Calu3 (cell line): ENCODE results near the gene CSNK2A3. TPM values are rescaled to one million over a fixed set of nuclear protein-coding genes. Genes with fewer than 3 reads are reported as not detected.

ENCODE experiments used
- BruUV-seq: library from RNA; stranded (reverse); fragments of 400-500 nt; replicated peaks from 2 replicates; lab custom pipeline; 2021; lab: Mats Ljungman, UMichigan
- CTCF ChIA-PET: fragments of 300-600 bp; sonication (Branson Sonifier 250); formaldehyde crosslinking; loops from one replicate; lab custom pipeline; 2022; ENCODE audit warnings: antibody characterized with exemption; lab: Charles Lee
- DNase-seq: peaks from one replicate; pipeline ENCODE4 v3.0.0; 2022
- H3K27ac Mint-ChIP-seq: one replicate; pipeline ENCODE4 v1.8.0; 2022; ENCODE audit warnings: mixed read lengths; ENCODE audit not compliant: unreplicated experiment
- H3K27me3 Mint-ChIP-seq: one replicate; pipeline ENCODE4 v1.8.0; 2022; ENCODE audit warnings: mixed read lengths; ENCODE audit not compliant: unreplicated experiment
- H3K36me3 Mint-ChIP-seq: one replicate; pipeline ENCODE4 v1.8.0; 2022; ENCODE audit warnings: mild to moderate bottlenecking, moderate library complexity, mixed read lengths; ENCODE audit not compliant: insufficient read depth, unreplicated experiment
- H3K4me1 Mint-ChIP-seq: one replicate; pipeline ENCODE4 v1.8.0; 2022; ENCODE audit warnings: mild to moderate bottlenecking, low read depth, mixed read lengths; ENCODE audit not compliant: unreplicated experiment
- H3K4me3 Mint-ChIP-seq: one replicate; pipeline ENCODE4 v1.8.0; 2022; ENCODE audit warnings: mild to moderate bottlenecking, low read depth, moderate library complexity, mixed read lengths; ENCODE audit not compliant: unreplicated experiment
- H3K9me3 Mint-ChIP-seq: one replicate; pipeline ENCODE4 v1.8.0; 2022; ENCODE audit warnings: low read depth, mixed read lengths; ENCODE audit not compliant: unreplicated experiment
- intact Hi-C: fragments of 100-400 bp; cut with micrococcal nuclease; formaldehyde crosslinking; loops from one replicate; pipeline ENCODE4 v1.10.0; 2022; ENCODE audit not compliant: unreplicated experiment
- total RNA-seq: library from RNA; stranded (reverse); gene quantifications from 2 replicates; pipeline ENCODE4 v1.2.3, GENCODE V29; 2022
- TF ChIP-seq, protein P1 (sequence below): fragments of 200-600 bp; IDR thresholded peaks from one replicate; pipeline ENCODE4 v1.8.0; 2022; ENCODE audit warnings: antibody characterized with exemption; ENCODE audit not compliant: unreplicated experiment

The CSNK2A3 gene
- total RNA-seq, 1 experiment from 2014 or later, result 1.1 TPM

DNA sequence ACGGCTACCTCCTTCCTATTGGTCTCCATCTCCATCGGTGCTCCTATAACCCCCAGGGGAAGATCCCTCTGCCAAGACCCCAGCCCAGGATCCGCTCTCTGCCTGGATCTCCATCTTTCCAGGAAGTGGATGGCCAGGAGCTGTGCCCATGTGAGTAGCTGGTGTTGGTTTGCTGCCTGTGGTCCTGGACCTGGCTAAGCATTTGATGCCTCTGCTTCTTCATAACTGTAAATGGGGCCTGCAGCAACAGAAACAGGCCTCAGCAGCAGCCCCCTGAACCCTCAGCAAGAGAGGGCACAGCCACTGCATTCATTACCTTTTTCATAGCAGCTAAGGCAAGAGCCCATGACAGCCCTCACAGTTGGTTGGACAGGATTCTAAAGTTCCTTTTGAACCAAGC lies 26.6 kb upstream of the CSNK2A3 start:
- TF ChIP-seq, protein P1, sequence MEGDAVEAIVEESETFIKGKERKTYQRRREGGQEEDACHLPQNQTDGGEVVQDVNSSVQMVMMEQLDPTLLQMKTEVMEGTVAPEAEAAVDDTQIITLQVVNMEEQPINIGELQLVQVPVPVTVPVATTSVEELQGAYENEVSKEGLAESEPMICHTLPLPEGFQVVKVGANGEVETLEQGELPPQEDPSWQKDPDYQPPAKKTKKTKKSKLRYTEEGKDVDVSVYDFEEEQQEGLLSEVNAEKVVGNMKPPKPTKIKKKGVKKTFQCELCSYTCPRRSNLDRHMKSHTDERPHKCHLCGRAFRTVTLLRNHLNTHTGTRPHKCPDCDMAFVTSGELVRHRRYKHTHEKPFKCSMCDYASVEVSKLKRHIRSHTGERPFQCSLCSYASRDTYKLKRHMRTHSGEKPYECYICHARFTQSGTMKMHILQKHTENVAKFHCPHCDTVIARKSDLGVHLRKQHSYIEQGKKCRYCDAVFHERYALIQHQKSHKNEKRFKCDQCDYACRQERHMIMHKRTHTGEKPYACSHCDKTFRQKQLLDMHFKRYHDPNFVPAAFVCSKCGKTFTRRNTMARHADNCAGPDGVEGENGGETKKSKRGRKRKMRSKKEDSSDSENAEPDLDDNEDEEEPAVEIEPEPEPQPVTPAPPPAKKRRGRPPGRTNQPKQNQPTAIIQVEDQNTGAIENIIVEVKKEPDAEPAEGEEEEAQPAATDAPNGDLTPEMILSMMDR, result no peak
- no TSS peak for BruUV-seq
- no peaks in the 10 kb centered on the region for H3K9me3 Mint-ChIP-seq
- no peak for DNase-seq
- CTCF ChIA-PET, result no interaction called here
- peaks cover 7% of the 10 kb centered on the region for H3K4me1 Mint-ChIP-seq
- no peaks in the 10 kb centered on the region for H3K36me3 Mint-ChIP-seq
- H3K27ac Mint-ChIP-seq, result no peak overlapping the region
- no peak overlapping the region for H3K4me3 Mint-ChIP-seq
- intact Hi-C loops, result no loop called here
- H3K27me3 Mint-ChIP-seq, result no peaks in the 10 kb centered on the region

DNA sequence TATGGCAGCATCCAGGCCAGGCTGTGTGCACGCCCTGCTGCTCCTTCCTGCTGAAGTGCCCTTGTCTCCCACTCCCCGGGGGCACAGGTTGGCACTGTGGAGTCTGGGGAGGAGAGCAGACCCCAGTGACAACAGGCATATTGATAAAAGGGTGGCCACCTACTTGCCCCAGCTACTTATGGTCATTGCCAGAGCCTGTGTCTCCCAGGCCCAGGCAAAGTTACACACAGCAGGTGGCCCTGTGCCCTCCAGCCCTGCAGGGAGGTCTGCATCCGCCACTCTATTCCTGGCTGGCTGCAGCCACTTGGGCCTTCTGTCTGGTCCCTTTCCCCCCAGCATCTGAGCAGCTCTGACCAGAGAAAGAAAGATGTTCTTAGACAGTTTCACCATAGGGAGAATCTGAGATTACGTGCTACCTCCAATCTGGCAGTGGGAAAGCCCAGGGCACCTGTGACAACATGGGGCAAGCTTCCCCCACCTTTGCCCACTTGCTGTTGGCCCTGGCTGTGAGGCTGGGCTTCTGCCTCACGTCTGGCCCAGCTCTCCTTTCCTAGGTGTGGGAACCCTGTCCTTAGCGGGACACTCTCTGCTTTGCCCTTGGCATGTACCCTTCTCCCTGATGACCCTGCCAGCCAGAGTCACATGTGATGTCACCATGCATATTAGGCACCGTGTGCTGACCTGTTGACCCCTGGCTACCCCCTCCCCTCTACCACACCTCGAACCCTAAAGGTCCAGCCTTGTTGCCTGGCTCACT lies 25.3 kb upstream of the CSNK2A3 start:
- Mint-ChIP-seq H3K36me3 (no peaks in the 10 kb centered on the region), H3K9me3 (no peaks in the 10 kb centered on the region), H3K4me3 (no peak overlapping the region), H3K27ac (no peak overlapping the region), H3K27me3 (no peaks in the 10 kb centered on the region), H3K4me1 (peaks cover 17% of the 10 kb centered on the region)
- intact Hi-C loops, result no loop called here
- TF ChIP-seq, protein P1, result no peak
- DNase-seq, result no peak
- CTCF ChIA-PET, result interaction anchor here (0.6 to 0.7 kb wide), 2 partner anchors 116 to 177 kb away, joined by 3 read pairs; no protein-coding TSS in a partner anchor
- no TSS peak for BruUV-seq

DNA sequence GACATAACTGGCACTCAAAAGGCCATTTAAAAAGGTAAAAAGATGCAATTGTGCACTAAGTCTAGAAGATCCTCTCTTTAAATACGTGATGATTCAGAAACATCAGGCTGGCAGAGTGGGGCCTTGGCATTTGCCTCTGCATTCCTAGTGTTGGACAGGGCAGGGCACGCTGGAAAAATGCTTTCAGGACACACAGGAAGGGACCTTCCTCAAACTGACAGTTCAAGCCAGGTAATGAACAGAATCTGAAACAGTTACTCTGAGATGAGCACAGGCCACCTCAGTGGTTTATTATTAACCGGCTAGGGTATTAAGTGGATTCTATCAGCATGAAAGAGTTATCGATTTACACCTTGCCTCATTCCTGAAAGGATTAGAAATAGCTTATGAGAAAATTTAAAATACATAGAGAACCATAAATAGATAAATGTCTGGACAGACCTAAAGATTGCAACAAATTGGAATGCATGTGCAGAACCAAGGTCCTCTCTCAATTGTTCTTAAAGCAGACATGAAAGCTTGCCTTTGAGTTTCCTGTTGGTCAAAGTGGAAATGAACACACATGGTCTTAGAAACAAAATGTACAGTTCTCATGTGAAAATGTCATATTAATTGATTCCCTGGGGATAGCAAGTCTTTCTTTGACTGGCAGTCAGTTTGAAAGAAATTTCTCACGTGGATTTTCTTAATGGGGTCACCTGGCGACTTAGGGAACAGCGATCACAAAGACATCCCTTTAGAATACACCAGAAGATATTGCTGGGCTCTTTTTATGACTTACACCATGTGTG lies 21.5 kb upstream of the CSNK2A3 start:
- no peak for DNase-seq
- Mint-ChIP-seq H3K4me3 (no peak overlapping the region), H3K27me3 (no peaks in the 10 kb centered on the region), H3K27ac (no peak overlapping the region), H3K4me1 (peaks cover 17% of the 10 kb centered on the region), H3K9me3 (no peaks in the 10 kb centered on the region), H3K36me3 (no peaks in the 10 kb centered on the region)
- no TSS peak for BruUV-seq
- intact Hi-C loops, result no loop called here
- CTCF ChIA-PET, result no interaction called here
- TF ChIP-seq, protein P1, result no peak

DNA sequence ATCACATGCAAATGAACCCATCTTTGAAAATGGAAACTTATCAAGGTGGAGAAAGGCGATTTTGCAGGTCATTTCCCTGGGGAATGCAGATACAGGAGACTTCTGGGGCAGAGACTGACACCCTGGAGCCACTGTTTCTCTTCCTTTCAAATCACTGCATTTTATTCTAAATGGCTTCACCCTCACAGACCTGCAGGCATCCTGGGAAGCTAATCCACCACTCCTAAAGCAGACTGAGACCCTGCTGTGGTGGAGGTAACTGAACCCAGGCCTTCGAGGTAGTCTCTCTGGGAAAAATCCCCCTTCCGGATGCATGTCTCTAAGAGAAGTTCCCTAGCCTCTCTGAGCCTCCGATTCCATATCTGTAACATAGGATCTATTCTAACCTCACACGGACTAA lies 20.9 kb upstream of the CSNK2A3 start:
- intact Hi-C loops, result no loop called here
- no TSS peak for BruUV-seq
- Mint-ChIP-seq H3K4me1 (peaks cover 17% of the 10 kb centered on the region), H3K9me3 (no peaks in the 10 kb centered on the region), H3K36me3 (no peaks in the 10 kb centered on the region), H3K27me3 (no peaks in the 10 kb centered on the region), H3K27ac (no peak overlapping the region), H3K4me3 (no peak overlapping the region)
- TF ChIP-seq, protein P1, result no peak
- CTCF ChIA-PET, result no interaction called here
- no peak for DNase-seq
